ENCODE measurements around the gene ABI3. TPM values are rescaled to one million over a fixed set of nuclear protein-coding genes. Genes with fewer than 3 reads are reported as not detected.

ABI3 gene
- total RNA-seq, 4 donors from 2014 or later: 1.5 to 8.8 (median 4.2) TPM

- Histone ChIP-seq H3K4me3 (peak overlapping the region in 3 of 4 donors; percentile 3 to 51 (median 30)), H3K27ac (no peak overlapping the region), H3K36me3 (peaks cover 0 to 8% (median 0%) of the 10 kb centered on the region in 3 donors), H3K27me3 (peaks cover 7 to 100% (median 11%) of the 10 kb centered on the region in 4 donors), H3K9me3 (no peaks in the 10 kb centered on the region), H3K4me1 (peaks cover 4 to 37% (median 13%) of the 10 kb centered on the region in 3 donors)
- no peak for TF ChIP-seq CTCF (IDR thresholded peaks at IDR 0.05)
- no peak for TF ChIP-seq POLR2A (IDR thresholded peaks at IDR 0.05)
- no peak for DNase-seq
- intact Hi-C loops (cut with DNase I): loop anchor here (5.0 kb wide), 1 partner anchor 42 kb away; no protein-coding TSS in a partner anchor
- 0 to 8% methylated on average over 8 to 20 of the region's 95 CpGs for WGBS, 2 donors
Measured at GRCh38 chr17:49224198-49224996, 13.9 kb downstream of the ABI3 start.

- DNase-seq: no peak
- 31% methylated on average over 11 of the region's 11 CpGs; no CpG with 5 or more reads in 1 of the 2 donors for WGBS, 2 donors
- Histone ChIP-seq H3K9me3 (no peaks in the 10 kb centered on the region), H3K4me3 (peak overlapping the region in 2 of 4 donors; percentile 30 to 51), H3K4me1 (peaks cover 7 to 37% (median 17%) of the 10 kb centered on the region in 3 donors), H3K36me3 (peaks cover 0 to 8% (median 0%) of the 10 kb centered on the region in 3 donors), H3K27me3 (peaks cover 7 to 100% (median 11%) of the 10 kb centered on the region in 4 donors), H3K27ac (no peak overlapping the region)
- intact Hi-C loops (cut with DNase I): loop anchor here (5.0 kb wide), 1 partner anchor 43 kb away; no protein-coding TSS in a partner anchor
- TF ChIP-seq POLR2A (IDR thresholded peaks at IDR 0.05) (no peak), CTCF (IDR thresholded peaks at IDR 0.05) (no peak)
Measured at GRCh38 chr17:49224997-49225337, 14.5 kb downstream of the ABI3 start.

GRCh38 chr17:49225554-49226236 is 15.2 kb downstream of the ABI3 start:
- WGBS, 2 donors: 63 to 78% methylated on average over 7 of the region's 8 CpGs
- peaks cover 0 to 8% (median 0%) of the 10 kb centered on the region in 3 donors for H3K36me3 ChIP-seq
- TF ChIP-seq CTCF (IDR thresholded peaks at IDR 0.05) (no peak), POLR2A (IDR thresholded peaks at IDR 0.05) (no peak)
- H3K9me3 ChIP-seq: no peaks in the 10 kb centered on the region
- H3K4me1 ChIP-seq: peaks cover 13 to 41% (median 24%) of the 10 kb centered on the region in 3 donors
- H3K27ac ChIP-seq: no peak overlapping the region
- DNase-seq: no peak
- intact Hi-C loops (cut with DNase I): no loop called here
- H3K4me3 ChIP-seq: no peak overlapping the region
- H3K27me3 ChIP-seq: peaks cover 7 to 100% (median 14%) of the 10 kb centered on the region in 4 donors

- Histone ChIP-seq H3K9me3 (no peaks in the 10 kb centered on the region), H3K4me3 (no peak overlapping the region), H3K27me3 (peaks cover 7 to 100% (median 14%) of the 10 kb centered on the region in 4 donors), H3K36me3 (peaks cover 0 to 4% (median 0%) of the 10 kb centered on the region in 3 donors), H3K4me1 (peaks cover 13 to 51% (median 24%) of the 10 kb centered on the region in 3 donors), H3K27ac (no peak overlapping the region)
- WGBS, 2 donors: 70 to 80% methylated on average over 3 of the region's 3 CpGs
- intact Hi-C loops (cut with DNase I): no loop called here
- DNase-seq: no peak
- TF ChIP-seq POLR2A (IDR thresholded peaks at IDR 0.05) (no peak), CTCF (IDR thresholded peaks at IDR 0.05) (no peak)
Measured at GRCh38 chr17:49226771-49227435, 16.4 kb downstream of the ABI3 start.

All from esophagus squamous epithelium (tissue), 5 donors.